ENCODE measurements around the gene DEXI. TPM values are rescaled to one million over a fixed set of nuclear protein-coding genes. Genes with fewer than 3 reads are reported as not detected.

Gene DEXI
- total and polyA plus RNA-seq, 9 of the 15 experiments (the other 6 are each of a cell fraction or from before 2014, with no cell fraction given) = 2.9 to 40.1 (median 22.0) TPM

DNA sequence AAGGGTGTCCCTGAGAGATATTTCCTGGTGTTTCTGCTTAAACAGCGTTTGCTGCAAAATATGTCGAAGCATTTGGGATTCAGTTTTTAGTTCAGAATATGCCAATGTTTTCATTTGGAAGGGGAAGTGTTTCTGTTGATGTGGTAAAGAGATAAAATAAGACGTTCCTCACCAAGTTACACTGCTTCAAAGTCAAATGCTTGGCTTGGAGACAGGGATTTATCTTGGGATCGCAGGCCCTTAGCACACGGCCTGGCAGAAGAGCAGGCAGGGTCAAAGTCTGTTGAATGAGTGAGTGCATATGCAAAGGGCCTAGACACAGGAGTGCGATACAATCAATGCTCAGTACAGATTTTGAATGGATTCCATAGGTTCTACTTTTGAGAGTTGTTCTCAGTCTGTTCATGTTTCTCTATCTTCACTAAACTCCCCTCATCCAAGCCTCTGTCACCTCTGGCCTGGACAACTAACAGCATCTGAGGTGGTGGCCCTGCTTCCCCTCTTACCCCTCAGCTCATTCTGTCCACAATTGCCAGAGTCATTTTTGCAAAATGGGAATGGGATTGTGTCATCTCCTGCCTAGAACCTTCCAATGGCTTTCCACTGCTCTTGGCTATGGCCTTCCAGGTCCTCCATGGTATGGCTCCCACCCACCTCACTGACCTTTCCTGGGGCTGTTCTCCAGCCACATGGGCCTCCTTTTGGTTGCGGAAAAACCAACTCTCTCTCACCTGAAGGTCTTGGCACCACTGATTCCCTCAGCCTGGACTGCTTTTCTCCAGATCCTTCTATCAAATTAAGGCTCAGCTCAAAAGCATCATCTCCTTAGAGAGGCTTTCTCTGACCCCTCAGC lies 3.2 kb downstream of the DEXI start (continued):
- TF ChIP-seq, protein P1, sequence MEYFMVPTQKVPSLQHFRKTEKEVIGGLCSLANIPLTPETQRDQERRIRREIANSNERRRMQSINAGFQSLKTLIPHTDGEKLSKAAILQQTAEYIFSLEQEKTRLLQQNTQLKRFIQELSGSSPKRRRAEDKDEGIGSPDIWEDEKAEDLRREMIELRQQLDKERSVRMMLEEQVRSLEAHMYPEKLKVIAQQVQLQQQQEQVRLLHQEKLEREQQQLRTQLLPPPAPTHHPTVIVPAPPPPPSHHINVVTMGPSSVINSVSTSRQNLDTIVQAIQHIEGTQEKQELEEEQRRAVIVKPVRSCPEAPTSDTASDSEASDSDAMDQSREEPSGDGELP (CRISPR knock-in tag; IDR thresholded peaks at IDR 0.05; ENCODE audit: borderline replicate concordance) = no peak
- TF ChIP-seq, protein P2, sequence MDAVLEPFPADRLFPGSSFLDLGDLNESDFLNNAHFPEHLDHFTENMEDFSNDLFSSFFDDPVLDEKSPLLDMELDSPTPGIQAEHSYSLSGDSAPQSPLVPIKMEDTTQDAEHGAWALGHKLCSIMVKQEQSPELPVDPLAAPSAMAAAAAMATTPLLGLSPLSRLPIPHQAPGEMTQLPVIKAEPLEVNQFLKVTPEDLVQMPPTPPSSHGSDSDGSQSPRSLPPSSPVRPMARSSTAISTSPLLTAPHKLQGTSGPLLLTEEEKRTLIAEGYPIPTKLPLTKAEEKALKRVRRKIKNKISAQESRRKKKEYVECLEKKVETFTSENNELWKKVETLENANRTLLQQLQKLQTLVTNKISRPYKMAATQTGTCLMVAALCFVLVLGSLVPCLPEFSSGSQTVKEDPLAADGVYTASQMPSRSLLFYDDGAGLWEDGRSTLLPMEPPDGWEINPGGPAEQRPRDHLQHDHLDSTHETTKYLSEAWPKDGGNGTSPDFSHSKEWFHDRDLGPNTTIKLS (IDR thresholded peaks at IDR 0.05; ENCODE audit: borderline replicate concordance, low read depth) = no peak
- TF ChIP-seq MEF2A (IDR thresholded peaks at IDR 0.05; ENCODE audit: control insufficient read depth, low read depth, low read length) (no peak), E2F3 (CRISPR knock-in tag; IDR thresholded peaks at IDR 0.05) (no peak), FOXJ2 (tag; IDR thresholded peaks at IDR 0.05) (peak; percentile 70; the same call in 1 of the 2 replicates), DMBX1 (CRISPR knock-in tag; IDR thresholded peaks at IDR 0.05; ENCODE audit: borderline replicate concordance) (no peak), ZNF197 (CRISPR knock-in tag; IDR thresholded peaks at IDR 0.05; ENCODE audit: low read depth) (no peak), MYC (IDR thresholded peaks at IDR 0.05; ENCODE audit: low read depth, low read length) (0 out of 2 replicates have a peak, but pooled peaks have one; percentile 17), MYC (CRISPR knock-in tag; IDR thresholded peaks at IDR 0.05; ENCODE audit: borderline replicate concordance, low read depth) (no peak), BHLHE40 (IDR thresholded peaks at IDR 0.05; ENCODE audit: low read length) (peak; percentile 73), L3MBTL2 (IDR thresholded peaks at IDR 0.05) (peak; percentile 63; the same call in 1 of the 2 replicates), NONO (IDR thresholded peaks at IDR 0.05; ENCODE audit: low read depth in 2 of 2, low read length in 1 of 2) (no peak), FOXP1 (CRISPR knock-in tag; IDR thresholded peaks at IDR 0.05) (no peak), EP300 (IDR thresholded peaks at IDR 0.05; ENCODE audit: low read length) (peak; percentile 12; the same call in 1 of the 2 replicates), TCF3 (CRISPR knock-in tag; IDR thresholded peaks at IDR 0.05) (peak; percentile 59), FOSL1 (tag; conservative IDR thresholded peaks at IDR 0.05) (0 out of 2 replicates have a peak, but pooled peaks have one; percentile 21), NR2C2 (CRISPR knock-in tag; IDR thresholded peaks at IDR 0.05) (no peak), NR2C2 (tag; IDR thresholded peaks at IDR 0.05) (peak; percentile 66), ZNF79 (CRISPR knock-in tag; IDR thresholded peaks at IDR 0.05; ENCODE audit: low read depth) (no peak), SMAD2 (IDR thresholded peaks at IDR 0.05; ENCODE audit: low read depth, low read length) (no peak)
- TF ChIP-seq, protein P3, sequence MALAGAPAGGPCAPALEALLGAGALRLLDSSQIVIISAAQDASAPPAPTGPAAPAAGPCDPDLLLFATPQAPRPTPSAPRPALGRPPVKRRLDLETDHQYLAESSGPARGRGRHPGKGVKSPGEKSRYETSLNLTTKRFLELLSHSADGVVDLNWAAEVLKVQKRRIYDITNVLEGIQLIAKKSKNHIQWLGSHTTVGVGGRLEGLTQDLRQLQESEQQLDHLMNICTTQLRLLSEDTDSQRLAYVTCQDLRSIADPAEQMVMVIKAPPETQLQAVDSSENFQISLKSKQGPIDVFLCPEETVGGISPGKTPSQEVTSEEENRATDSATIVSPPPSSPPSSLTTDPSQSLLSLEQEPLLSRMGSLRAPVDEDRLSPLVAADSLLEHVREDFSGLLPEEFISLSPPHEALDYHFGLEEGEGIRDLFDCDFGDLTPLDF (CRISPR knock-in tag; IDR thresholded peaks at IDR 0.05) = no peak
- TF ChIP-seq, protein P4, sequence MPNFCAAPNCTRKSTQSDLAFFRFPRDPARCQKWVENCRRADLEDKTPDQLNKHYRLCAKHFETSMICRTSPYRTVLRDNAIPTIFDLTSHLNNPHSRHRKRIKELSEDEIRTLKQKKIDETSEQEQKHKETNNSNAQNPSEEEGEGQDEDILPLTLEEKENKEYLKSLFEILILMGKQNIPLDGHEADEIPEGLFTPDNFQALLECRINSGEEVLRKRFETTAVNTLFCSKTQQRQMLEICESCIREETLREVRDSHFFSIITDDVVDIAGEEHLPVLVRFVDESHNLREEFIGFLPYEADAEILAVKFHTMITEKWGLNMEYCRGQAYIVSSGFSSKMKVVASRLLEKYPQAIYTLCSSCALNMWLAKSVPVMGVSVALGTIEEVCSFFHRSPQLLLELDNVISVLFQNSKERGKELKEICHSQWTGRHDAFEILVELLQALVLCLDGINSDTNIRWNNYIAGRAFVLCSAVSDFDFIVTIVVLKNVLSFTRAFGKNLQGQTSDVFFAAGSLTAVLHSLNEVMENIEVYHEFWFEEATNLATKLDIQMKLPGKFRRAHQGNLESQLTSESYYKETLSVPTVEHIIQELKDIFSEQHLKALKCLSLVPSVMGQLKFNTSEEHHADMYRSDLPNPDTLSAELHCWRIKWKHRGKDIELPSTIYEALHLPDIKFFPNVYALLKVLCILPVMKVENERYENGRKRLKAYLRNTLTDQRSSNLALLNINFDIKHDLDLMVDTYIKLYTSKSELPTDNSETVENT (CRISPR knock-in tag; IDR thresholded peaks at IDR 0.05) = no peak

Data from K562 (cell line).